Skeletal muscle tissue (tissue), 4 donors: ENCODE results near the gene KRTAP5-1. TPM values are rescaled to one million over a fixed set of nuclear protein-coding genes. Genes with fewer than 3 reads are reported as not detected.

Experiments used
- H3K27ac ChIP-seq: one replicate; pipeline ENCODE4 v1.7.0; 2013; ENCODE audit warnings: mild to moderate bottlenecking, low read depth, low read length, inconsistent platforms
- H3K27me3 ChIP-seq, 3 donors: one replicate each; pipeline ENCODE4 v1.7.0; 2013; ENCODE audit warnings: low read length in 3 of 3; ENCODE audit not compliant: control insufficient read depth in 3 of 3, insufficient read depth in 3 of 3
- H3K36me3 ChIP-seq, 3 donors: one replicate each; pipeline ENCODE4 v1.7.0; 2013; ENCODE audit warnings: low read length in 3 of 3; ENCODE audit not compliant: control insufficient read depth in 3 of 3, insufficient read depth in 3 of 3
- H3K4me1 ChIP-seq, 3 donors: one replicate each; pipeline ENCODE4 v1.7.0; 2013; ENCODE audit warnings: low read length in 3 of 3, mild to moderate bottlenecking in 3 of 3; ENCODE audit not compliant: control insufficient read depth in 3 of 3, insufficient read depth in 3 of 3
- H3K4me3 ChIP-seq, 3 donors: one replicate each; pipeline ENCODE4 v1.7.0; 2013; ENCODE audit warnings: low read length in 3 of 3
- H3K9ac ChIP-seq, 3 donors: one replicate each; pipeline ENCODE4 v1.7.0; 2013; ENCODE audit warnings: low read length in 3 of 3, mild to moderate bottlenecking in 3 of 3, moderate library complexity in 2 of 3, low read depth in 1 of 3
- H3K9me3 ChIP-seq, 3 donors: one replicate each; pipeline ENCODE4 v1.7.0; 2013; ENCODE audit warnings: low read length in 3 of 3; ENCODE audit not compliant: control insufficient read depth in 3 of 3
- total RNA-seq: library from RNA; depleted of rRNA; stranded (reverse); fragments of >200 nt; gene quantifications from one replicate; pipeline ENCODE4 v1.2.3, GENCODE V29; 2014
- donor health status: Osteomylitis.

KRTAP5-1 gene
- total RNA-seq, 1 donor from 2014 or later = not detected

DNA sequence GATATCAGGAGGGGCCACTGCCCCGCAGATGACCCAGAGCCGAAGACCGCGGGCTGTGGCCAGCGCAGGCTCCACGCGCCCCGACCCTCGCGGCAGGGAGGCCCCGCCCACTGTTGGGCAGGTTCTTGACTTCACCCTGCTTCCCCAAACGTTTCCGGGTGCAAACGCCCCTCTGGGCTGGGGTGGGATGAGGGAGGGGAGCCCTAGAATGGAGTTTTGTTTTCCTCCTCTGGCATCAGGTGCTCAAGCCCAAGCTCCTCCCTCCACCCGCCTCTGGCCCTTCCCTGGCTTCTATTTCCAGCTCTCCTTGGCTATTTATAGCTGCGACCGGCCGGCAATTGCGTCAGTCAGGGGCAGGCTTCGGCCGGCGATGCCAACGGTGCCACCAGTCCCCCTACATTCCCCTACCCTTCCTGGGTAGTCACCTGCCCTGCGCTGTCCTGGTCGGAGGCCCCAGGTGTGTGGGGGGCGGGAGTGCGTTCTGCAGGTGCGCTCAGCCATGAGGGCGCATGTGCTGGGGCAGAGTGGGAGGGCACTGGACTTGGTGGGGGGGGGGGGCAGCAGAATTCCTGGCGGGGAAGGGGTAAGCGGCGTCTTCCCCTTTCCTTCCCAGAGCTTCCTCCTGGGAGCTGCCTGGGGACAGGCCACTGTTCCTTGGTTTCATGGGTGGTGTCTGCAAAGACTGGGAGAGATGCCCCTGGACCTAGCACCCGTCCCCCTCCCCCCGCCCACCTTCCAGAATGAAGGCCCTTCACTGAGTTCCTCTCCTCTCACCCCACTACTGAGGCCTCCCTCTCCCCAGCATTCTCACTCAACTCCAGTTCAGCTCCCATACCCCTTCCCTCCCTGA lies 36.6 kb downstream of the KRTAP5-1 start:
- H3K9me3 ChIP-seq = no peaks in the 10 kb centered on the region
- no peaks in the 10 kb centered on the region for H3K36me3 ChIP-seq
- H3K9ac ChIP-seq = peak overlapping the region; percentile 14 to 83 (median 75)
- peaks cover 4 to 16% (median 8%) of the 10 kb centered on the region in 3 donors for H3K27me3 ChIP-seq
- peak overlapping the region; percentile 38 to 68 (median 63) for H3K4me3 ChIP-seq
- peak overlapping the region; percentile 95 for H3K27ac ChIP-seq
- peaks cover 20 to 37% (median 31%) of the 10 kb centered on the region in 3 donors for H3K4me1 ChIP-seq

GRCh38 chr11:1547467-1548098 lies 37.5 kb downstream of the KRTAP5-1 start:
- peak overlapping the region in 2 of 3 donors; percentile 68 to 69 for H3K4me3 ChIP-seq
- no peaks in the 10 kb centered on the region for H3K9me3 ChIP-seq
- no peaks in the 10 kb centered on the region for H3K36me3 ChIP-seq
- H3K9ac ChIP-seq = peak overlapping the region in 2 of 3 donors; percentile 78 to 83
- peak overlapping the region; percentile 95 for H3K27ac ChIP-seq
- H3K27me3 ChIP-seq = peaks cover 4 to 18% (median 8%) of the 10 kb centered on the region in 3 donors
- peaks cover 14 to 29% (median 27%) of the 10 kb centered on the region in 3 donors for H3K4me1 ChIP-seq

GRCh38 chr11:1546536-1547466 lies 38.3 kb downstream of the KRTAP5-1 start:
- peaks cover 4 to 18% (median 8%) of the 10 kb centered on the region in 3 donors for H3K27me3 ChIP-seq
- H3K9ac ChIP-seq = peak overlapping the region in 2 of 3 donors; percentile 78 to 82
- H3K36me3 ChIP-seq = no peaks in the 10 kb centered on the region
- H3K4me1 ChIP-seq = peaks cover 8 to 24% (median 22%) of the 10 kb centered on the region in 3 donors
- peak overlapping the region in 2 of 3 donors; percentile 68 to 69 for H3K4me3 ChIP-seq
- peak overlapping the region; percentile 95 for H3K27ac ChIP-seq
- no peaks in the 10 kb centered on the region for H3K9me3 ChIP-seq

GRCh38 chr11:1546077-1546535 lies 39.0 kb downstream of the KRTAP5-1 start:
- H3K4me1 ChIP-seq = peaks cover 8 to 24% (median 22%) of the 10 kb centered on the region in 3 donors
- no peaks in the 10 kb centered on the region for H3K36me3 ChIP-seq
- H3K9ac ChIP-seq = peak overlapping the region in 1 of 3 donors; percentile 78
- peaks cover 6 to 18% (median 8%) of the 10 kb centered on the region in 3 donors for H3K27me3 ChIP-seq
- H3K4me3 ChIP-seq = no peak overlapping the region
- no peak overlapping the region for H3K27ac ChIP-seq
- no peaks in the 10 kb centered on the region for H3K9me3 ChIP-seq

DNA sequence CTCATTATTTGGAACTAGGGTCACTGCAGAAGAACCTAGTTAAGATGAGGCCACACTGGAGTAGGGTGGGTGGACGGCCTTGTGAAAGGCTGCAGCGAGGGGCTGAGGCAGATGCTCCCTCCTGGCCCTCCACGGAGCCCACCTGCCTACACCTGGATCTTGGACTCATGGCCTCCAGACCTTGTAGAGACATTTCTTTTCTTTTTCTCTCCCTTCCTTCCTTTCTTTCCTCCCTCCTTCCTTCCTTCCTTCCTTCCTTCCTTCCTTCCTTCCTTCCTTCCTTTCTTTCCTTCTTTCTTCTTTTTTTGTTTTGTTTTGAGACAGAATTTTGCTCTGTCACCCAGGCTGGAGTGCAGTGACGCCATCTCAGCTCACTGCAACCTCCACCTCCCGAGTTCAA lies 39.7 kb downstream of the KRTAP5-1 start:
- Histone ChIP-seq H3K9me3 (no peaks in the 10 kb centered on the region), H3K27ac (no peak overlapping the region), H3K36me3 (no peaks in the 10 kb centered on the region), H3K4me1 (peaks cover 8 to 24% (median 22%) of the 10 kb centered on the region in 3 donors), H3K27me3 (peaks cover 6 to 18% (median 8%) of the 10 kb centered on the region in 3 donors), H3K9ac (no peak overlapping the region), H3K4me3 (no peak overlapping the region)

- Histone ChIP-seq H3K4me1 (peaks cover 8 to 22% (median 20%) of the 10 kb centered on the region in 3 donors), H3K9me3 (no peaks in the 10 kb centered on the region), H3K36me3 (no peaks in the 10 kb centered on the region), H3K27ac (no peak overlapping the region), H3K27me3 (peaks cover 6 to 18% (median 8%) of the 10 kb centered on the region in 3 donors), H3K4me3 (no peak overlapping the region), H3K9ac (no peak overlapping the region)
These were observed 40.5 kb downstream of the KRTAP5-1 start for GRCh38 chr11:1544536-1544935.

- no peak overlapping the region for H3K9ac ChIP-seq
- H3K9me3 ChIP-seq = no peaks in the 10 kb centered on the region
- H3K27ac ChIP-seq = no peak overlapping the region
- H3K27me3 ChIP-seq = peaks cover 6 to 14% (median 8%) of the 10 kb centered on the region in 3 donors
- peaks cover 8 to 15% (median 13%) of the 10 kb centered on the region in 3 donors for H3K4me1 ChIP-seq
- H3K4me3 ChIP-seq = no peak overlapping the region
- H3K36me3 ChIP-seq = no peaks in the 10 kb centered on the region
These were observed 41.3 kb downstream of the KRTAP5-1 start for GRCh38 chr11:1543606-1544263.

DNA sequence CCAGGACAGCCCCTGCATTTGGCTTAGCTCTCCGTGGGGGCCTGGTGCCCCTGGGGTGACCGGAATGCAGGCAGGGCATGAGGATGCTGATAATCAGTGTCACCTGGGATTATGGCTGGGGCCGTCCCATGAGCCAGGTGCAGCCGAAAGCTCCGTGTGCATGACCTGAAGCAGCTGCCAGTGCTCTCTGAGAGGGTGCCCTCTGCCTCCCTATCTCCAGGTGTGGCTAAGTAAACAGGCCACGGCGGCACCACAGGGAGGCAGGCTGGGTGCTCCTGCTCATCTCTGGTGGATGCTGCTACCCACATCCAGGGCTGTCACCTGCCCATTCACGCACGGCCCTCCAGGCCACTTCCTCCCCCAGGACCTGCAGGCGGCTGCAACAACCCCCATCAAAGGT lies 42.8 kb downstream of the KRTAP5-1 start:
- Histone ChIP-seq H3K27me3 (peaks cover 6 to 14% (median 6%) of the 10 kb centered on the region in 3 donors), H3K36me3 (peaks cover 0 to 2% (median 0%) of the 10 kb centered on the region in 3 donors), H3K9ac (no peak overlapping the region), H3K4me1 (peaks cover 3 to 7% (median 5%) of the 10 kb centered on the region in 3 donors), H3K9me3 (no peaks in the 10 kb centered on the region), H3K4me3 (no peak overlapping the region), H3K27ac (no peak overlapping the region)
